ENCODE measurements around the gene SYNGR2. TPM values are rescaled to one million over a fixed set of nuclear protein-coding genes. Genes with fewer than 3 reads are reported as not detected.

SYNGR2 gene
- total RNA-seq, 4 donors from 2014 or later, result 40.6 to 70.2 (median 54.1) TPM

DNA sequence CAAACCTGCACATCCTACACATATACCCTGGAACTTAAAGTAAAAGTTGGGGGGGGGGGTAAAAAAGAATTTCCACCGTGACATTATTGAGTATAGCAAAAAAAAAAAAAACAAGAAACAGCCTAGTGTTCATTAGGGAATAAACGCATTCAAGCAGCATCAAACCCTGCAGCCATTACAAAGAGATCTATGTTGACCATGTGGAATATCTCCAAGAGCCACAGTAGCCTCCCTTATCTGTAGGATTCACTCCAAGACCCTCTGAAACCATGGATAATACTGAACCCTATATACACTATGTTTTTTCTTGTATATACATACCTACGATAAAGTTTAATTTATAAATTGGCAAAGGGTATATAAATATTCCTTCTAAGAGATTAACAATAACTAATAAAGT is 40.1 kb downstream of the SYNGR2 start:
- TF ChIP-seq POLR2A (IDR thresholded peaks at IDR 0.05), result no peak
- no peak for TF ChIP-seq EP300 (IDR thresholded peaks at IDR 0.05)
- TF ChIP-seq CTCF (IDR thresholded peaks at IDR 0.05), result no peak
- 45 to 49% methylated on average over 3 of the region's 3 CpGs for WGBS, 2 donors

GRCh38 chr17:78210111-78210510 is 41.7 kb downstream of the SYNGR2 start:
- DNase-seq (ENCODE audit: low spot score in 2 of 2), result no peak
- 85 to 86% methylated on average over 10 of the region's 10 CpGs for WGBS, 2 donors

More for the DNA sequence above, 40.1 kb downstream of the SYNGR2 start:
- Histone ChIP-seq H3K27ac (no peak overlapping the region), H3K36me3 (peaks cover 0 to 44% (median 0%) of the 10 kb centered on the region in 3 donors), H3K4me3 (no peak overlapping the region), H3K9me3 (no peaks in the 10 kb centered on the region), H3K27me3 (no peaks in the 10 kb centered on the region), H3K4me1 (no peaks in the 10 kb centered on the region)
- no peak for DNase-seq (ENCODE audit: low spot score in 2 of 2)

DNA sequence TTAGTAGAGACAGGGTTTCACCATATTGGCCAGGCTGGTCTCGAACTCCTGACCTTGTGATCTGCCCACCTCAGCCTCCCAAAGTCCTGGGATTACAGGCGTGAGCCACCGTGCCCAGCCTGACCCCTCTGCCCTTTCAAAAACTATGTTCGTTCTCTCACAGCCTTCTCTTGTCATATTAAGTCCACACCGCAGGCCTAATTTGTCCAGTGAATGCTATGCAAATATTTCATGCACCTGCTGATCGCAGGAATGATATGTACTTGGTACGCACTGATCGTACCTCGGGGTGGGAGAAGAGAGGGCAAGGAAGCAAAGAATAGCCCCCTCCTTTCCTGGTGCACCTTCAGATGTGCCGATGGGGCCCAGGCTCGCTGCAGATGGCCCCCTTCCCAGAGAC is 42.7 kb downstream of the SYNGR2 start:
- 82 to 85% methylated on average over 11 of the region's 11 CpGs for WGBS, 2 donors
- peaks cover 0 to 11% (median 7%) of the 10 kb centered on the region in 4 donors for H3K4me1 ChIP-seq

More at GRCh38 chr17:78210111-78210510, 41.7 kb downstream of the SYNGR2 start:
- Histone ChIP-seq H3K27ac (no peak overlapping the region), H3K36me3 (peaks cover 0 to 28% (median 0%) of the 10 kb centered on the region in 3 donors), H3K27me3 (no peaks in the 10 kb centered on the region), H3K4me3 (no peak overlapping the region), H3K9me3 (no peaks in the 10 kb centered on the region), H3K4me1 (peaks cover 0 to 11% (median 7%) of the 10 kb centered on the region in 4 donors)
- TF ChIP-seq POLR2A (IDR thresholded peaks at IDR 0.05) (no peak), CTCF (IDR thresholded peaks at IDR 0.05) (no peak), EP300 (IDR thresholded peaks at IDR 0.05) (no peak)

DNA sequence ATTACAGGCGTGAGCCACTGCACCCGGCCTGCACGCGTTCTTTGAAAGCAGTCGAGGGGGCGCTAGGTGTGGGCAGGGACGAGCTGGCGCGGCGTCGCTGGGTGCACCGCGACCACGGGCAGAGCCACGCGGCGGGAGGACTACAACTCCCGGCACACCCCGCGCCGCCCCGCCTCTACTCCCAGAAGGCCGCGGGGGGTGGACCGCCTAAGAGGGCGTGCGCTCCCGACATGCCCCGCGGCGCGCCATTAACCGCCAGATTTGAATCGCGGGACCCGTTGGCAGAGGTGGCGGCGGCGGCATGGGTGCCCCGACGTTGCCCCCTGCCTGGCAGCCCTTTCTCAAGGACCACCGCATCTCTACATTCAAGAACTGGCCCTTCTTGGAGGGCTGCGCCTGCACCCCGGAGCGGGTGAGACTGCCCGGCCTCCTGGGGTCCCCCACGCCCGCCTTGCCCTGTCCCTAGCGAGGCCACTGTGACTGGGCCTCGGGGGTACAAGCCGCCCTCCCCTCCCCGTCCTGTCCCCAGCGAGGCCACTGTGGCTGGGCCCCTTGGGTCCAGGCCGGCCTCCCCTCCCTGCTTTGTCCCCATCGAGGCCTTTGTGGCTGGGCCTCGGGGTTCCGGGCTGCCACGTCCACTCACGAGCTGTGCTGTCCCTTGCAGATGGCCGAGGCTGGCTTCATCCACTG is 45.8 kb downstream of the SYNGR2 start, which contains the start of gene BIRC5:
BIRC5 (plus strand) TSS at position 238 of the 690 bp plus-strand sequence; CDS start at position 302, 64 bp downstream.
- Histone ChIP-seq H3K27ac (no peak within 1 kb of the TSS), H3K4me1 (peaks cover 0 to 11% (median 7%) of the 10 kb centered on the region in 4 donors), H3K36me3 (no peaks in the 10 kb centered on the region), H3K9me3 (no peaks in the 10 kb centered on the region), H3K27me3 (no peaks in the 10 kb centered on the region), H3K4me3 (peak within 1 kb of the TSS; percentile 23 to 52 (median 48))
- TF ChIP-seq CTCF (IDR thresholded peaks at IDR 0.05) (no peak), EP300 (IDR thresholded peaks at IDR 0.05) (peak; percentile 62 to 87)
- 2 to 3% methylated on average over 21 to 47 of the region's 60 CpGs for WGBS, 2 donors
- DNase-seq (ENCODE audit: low spot score in 2 of 2), result peak; percentile 80 to 85

More for the DNA sequence above, 42.7 kb downstream of the SYNGR2 start:
- no peak overlapping the region for H3K27ac ChIP-seq
- no peak for TF ChIP-seq CTCF (IDR thresholded peaks at IDR 0.05)
- no peak for TF ChIP-seq EP300 (IDR thresholded peaks at IDR 0.05)
- no peak for TF ChIP-seq POLR2A (IDR thresholded peaks at IDR 0.05)
- no peaks in the 10 kb centered on the region for H3K27me3 ChIP-seq
- peaks cover 0 to 19% (median 0%) of the 10 kb centered on the region in 3 donors for H3K36me3 ChIP-seq
- H3K9me3 ChIP-seq, result no peaks in the 10 kb centered on the region
- no peak overlapping the region for H3K4me3 ChIP-seq
- no peak for DNase-seq (ENCODE audit: low spot score in 2 of 2)

DNA sequence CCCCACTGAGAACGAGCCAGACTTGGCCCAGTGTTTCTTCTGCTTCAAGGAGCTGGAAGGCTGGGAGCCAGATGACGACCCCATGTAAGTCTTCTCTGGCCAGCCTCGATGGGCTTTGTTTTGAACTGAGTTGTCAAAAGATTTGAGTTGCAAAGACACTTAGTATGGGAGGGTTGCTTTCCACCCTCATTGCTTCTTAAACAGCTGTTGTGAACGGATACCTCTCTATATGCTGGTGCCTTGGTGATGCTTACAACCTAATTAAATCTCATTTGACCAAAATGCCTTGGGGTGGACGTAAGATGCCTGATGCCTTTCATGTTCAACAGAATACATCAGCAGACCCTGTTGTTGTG is 46.3 kb downstream of the SYNGR2 start:
- Histone ChIP-seq H3K27me3 (no peaks in the 10 kb centered on the region), H3K4me3 (peak overlapping the region in 3 of 4 donors; percentile 48 to 52 (median 49)), H3K4me1 (peaks cover 0 to 11% (median 7%) of the 10 kb centered on the region in 4 donors), H3K27ac (no peak overlapping the region), H3K36me3 (no peaks in the 10 kb centered on the region), H3K9me3 (no peaks in the 10 kb centered on the region)
- no peak for TF ChIP-seq POLR2A (IDR thresholded peaks at IDR 0.05)
- no peak for TF ChIP-seq EP300 (IDR thresholded peaks at IDR 0.05)
- no peak for TF ChIP-seq CTCF (IDR thresholded peaks at IDR 0.05)
- DNase-seq (ENCODE audit: low spot score in 2 of 2), result no peak
- WGBS, 2 donors, result 11 to 18% methylated on average over 5 of the region's 5 CpGs

Data from tibial nerve (tissue), 4 donors.